Subcutaneous abdominal adipose tissue (tissue), 5 donors: ENCODE data around the gene KRT77.
A peak's percentile ranks its signal among the peaks of the same experiment; 100 is the strongest.

Experiments used
- H3K27ac ChIP-seq: one replicate; pipeline ENCODE4 v1.7.0; 2013; ENCODE audit warnings: low read depth, mild to moderate bottlenecking, inconsistent platforms, low read length, moderate library complexity
- H3K27me3 ChIP-seq, 5 donors: one replicate each; pipeline ENCODE4 v1.7.0; 2013; ENCODE audit warnings: low read length in 5 of 5, inconsistent platforms in 1 of 5; ENCODE audit not compliant: control insufficient read depth in 5 of 5, insufficient read depth in 4 of 5
- H3K36me3 ChIP-seq, 5 donors: one replicate each; pipeline ENCODE4 v1.7.0; 2013; ENCODE audit warnings: low read length in 5 of 5; ENCODE audit not compliant: control insufficient read depth in 5 of 5, insufficient read depth in 5 of 5
- H3K4me1 ChIP-seq, 5 donors: one replicate each; pipeline ENCODE4 v1.7.0; 2013; ENCODE audit warnings: low read length in 5 of 5, mild to moderate bottlenecking in 3 of 5, moderate library complexity in 1 of 5; ENCODE audit not compliant: control insufficient read depth in 5 of 5, insufficient read depth in 5 of 5
- H3K4me3 ChIP-seq, 5 donors: one replicate each; pipeline ENCODE4 v1.7.0; 2013; ENCODE audit warnings: low read length in 5 of 5, low read depth in 1 of 5
- H3K9ac ChIP-seq, 5 donors: one replicate each; pipeline ENCODE4 v1.7.0; 2013; ENCODE audit warnings: low read length in 5 of 5, mild to moderate bottlenecking in 4 of 5, moderate library complexity in 3 of 5
- H3K9me3 ChIP-seq, 5 donors: one replicate each; pipeline ENCODE4 v1.7.0; 2013; ENCODE audit warnings: low read length in 5 of 5; ENCODE audit not compliant: control insufficient read depth in 5 of 5
- donor health status: healthy.
- donor health status: healthy.
- donor health status: healthy.
- donor health status: healthy.
- donor health status: healthy.

Gene KRT77

DNA sequence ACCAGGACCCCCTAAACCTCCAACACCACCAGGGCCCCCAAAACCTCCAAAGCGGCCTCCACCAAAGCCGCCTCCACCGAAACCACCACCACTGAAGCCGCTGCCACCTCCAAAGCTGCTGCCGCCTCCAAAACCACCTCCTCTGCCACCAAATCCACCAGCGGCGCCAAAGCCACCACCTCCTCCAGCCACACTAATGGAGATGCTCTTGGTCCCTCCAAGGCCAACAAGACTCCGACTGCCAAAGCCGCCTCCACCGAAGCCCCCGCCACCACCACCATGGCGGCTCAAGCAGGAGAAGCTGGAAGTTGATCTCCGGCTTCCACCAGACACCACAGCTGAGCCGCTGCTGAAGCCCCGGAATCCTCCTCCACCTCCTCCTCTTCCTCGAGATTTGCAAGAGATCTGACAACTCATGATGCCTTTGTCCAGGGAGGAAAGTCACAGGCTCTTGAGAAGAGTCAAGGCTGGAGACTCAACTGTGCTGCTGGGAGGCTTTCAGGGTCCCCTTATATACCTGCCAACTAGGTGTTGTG is 51.5 kb downstream of the KRT77 start, which contains the start of gene KRT2:
TSS of gene KRT2 (minus strand) at position 486 of the 536 bp plus-strand sequence. CDS start at position 417, 69 bp downstream.
- peaks cover 1 to 10% (median 5%) of the 10 kb centered on the region in 5 donors for H3K4me1 ChIP-seq
- H3K9me3 ChIP-seq = peaks cover 0 to 2% (median 0%) of the 10 kb centered on the region in 5 donors
- peaks cover 3 to 10% (median 6%) of the 10 kb centered on the region in 5 donors for H3K27me3 ChIP-seq
- H3K9ac ChIP-seq = no peak within 1 kb of the TSS
- H3K27ac ChIP-seq = no peak within 1 kb of the TSS
- H3K36me3 ChIP-seq = no peaks in the 10 kb centered on the region
- H3K4me3 ChIP-seq = no peak within 1 kb of the TSS

DNA sequence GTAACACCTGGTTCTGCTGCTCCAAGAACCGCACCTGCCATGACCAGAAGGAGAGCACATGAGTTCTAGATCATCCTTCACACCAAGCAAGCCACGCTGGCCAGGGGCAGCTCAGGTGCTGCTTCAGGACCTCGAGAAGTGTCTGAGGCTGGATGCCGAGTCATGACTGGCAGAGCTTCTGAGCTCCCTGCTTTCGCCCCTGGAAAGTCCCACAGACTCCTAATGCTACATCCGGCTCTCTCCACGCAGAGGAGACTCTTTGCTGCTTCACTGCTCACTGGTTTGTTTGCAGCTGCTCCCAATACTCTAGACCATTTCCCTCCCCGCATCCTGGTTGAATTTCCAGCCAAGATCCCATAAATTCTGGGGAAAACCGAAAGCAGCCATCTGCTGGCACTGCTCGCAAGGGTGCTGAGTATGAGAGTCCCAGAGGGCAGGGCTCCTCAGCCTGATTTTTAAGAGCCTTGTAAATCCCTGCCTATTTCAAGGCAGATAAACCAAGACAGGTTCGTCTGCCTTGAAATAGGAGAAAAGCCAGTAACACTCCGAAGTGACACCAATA is 52.7 kb downstream of the KRT77 start:
- Histone ChIP-seq H3K4me3 (peak overlapping the region in 2 of 5 donors; percentile 10 to 11), H3K9me3 (peaks cover 0 to 2% (median 0%) of the 10 kb centered on the region in 5 donors), H3K27me3 (peaks cover 2 to 6% (median 3%) of the 10 kb centered on the region in 5 donors), H3K27ac (no peak overlapping the region), H3K9ac (no peak overlapping the region), H3K4me1 (peaks cover 1 to 10% (median 5%) of the 10 kb centered on the region in 5 donors), H3K36me3 (no peaks in the 10 kb centered on the region)

DNA sequence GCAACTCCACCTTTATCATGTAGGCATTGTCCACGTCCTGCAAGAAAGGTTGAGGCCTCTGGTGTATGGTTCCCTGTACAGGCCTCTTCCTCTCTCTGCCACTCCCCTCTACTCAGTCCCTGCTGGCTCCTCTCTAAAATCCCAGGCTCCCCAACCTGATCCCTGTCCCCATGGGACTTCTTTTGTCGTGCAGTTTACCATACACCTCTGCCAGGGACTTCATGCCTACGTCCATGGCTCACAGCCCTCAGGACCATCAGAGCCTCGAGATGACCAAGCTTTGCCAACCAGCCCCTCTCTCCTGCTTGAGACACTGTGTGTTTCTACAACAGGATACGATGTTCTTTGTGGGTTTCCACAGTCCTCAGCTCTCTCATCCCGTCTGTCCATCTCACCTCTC is 54.3 kb downstream of the KRT77 start:
- Histone ChIP-seq H3K27me3 (peaks cover 0 to 3% (median 0%) of the 10 kb centered on the region in 5 donors), H3K27ac (no peak overlapping the region), H3K9ac (no peak overlapping the region), H3K9me3 (peaks cover 0 to 2% (median 0%) of the 10 kb centered on the region in 5 donors), H3K4me3 (no peak overlapping the region), H3K36me3 (no peaks in the 10 kb centered on the region), H3K4me1 (peaks cover 1 to 10% (median 5%) of the 10 kb centered on the region in 5 donors)

DNA sequence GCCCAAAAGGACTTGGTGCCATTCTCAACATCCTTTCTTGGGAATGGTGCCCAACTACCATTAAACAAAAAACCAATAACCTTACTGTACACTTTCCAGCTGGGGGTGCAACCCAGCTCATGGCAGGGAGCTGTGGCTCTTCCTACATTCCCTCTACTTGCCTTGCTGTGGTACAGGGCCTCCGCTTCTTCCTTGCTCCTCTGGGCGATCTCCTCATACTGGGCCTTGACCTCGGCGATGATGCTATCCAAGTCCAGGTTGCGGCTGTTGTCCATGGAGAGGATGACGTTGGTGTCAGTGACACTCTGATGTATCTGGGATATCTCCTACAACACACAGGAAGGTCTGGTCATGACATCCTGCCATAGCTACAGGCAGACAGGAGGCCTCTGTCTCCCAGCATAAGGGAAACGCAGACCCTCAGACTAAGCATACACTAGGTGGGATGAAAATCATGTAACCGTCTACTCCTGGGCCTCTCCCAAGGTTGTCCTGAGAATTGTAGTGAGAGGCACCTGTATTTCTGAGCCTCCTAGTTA is 55.2 kb downstream of the KRT77 start:
- H3K27ac ChIP-seq = no peak overlapping the region
- H3K9me3 ChIP-seq = peaks cover 0 to 2% (median 0%) of the 10 kb centered on the region in 5 donors
- H3K4me1 ChIP-seq = peaks cover 1 to 10% (median 5%) of the 10 kb centered on the region in 5 donors
- peaks cover 0 to 12% (median 5%) of the 10 kb centered on the region in 5 donors for H3K27me3 ChIP-seq
- H3K9ac ChIP-seq = no peak overlapping the region
- H3K36me3 ChIP-seq = no peaks in the 10 kb centered on the region
- no peak overlapping the region for H3K4me3 ChIP-seq

DNA sequence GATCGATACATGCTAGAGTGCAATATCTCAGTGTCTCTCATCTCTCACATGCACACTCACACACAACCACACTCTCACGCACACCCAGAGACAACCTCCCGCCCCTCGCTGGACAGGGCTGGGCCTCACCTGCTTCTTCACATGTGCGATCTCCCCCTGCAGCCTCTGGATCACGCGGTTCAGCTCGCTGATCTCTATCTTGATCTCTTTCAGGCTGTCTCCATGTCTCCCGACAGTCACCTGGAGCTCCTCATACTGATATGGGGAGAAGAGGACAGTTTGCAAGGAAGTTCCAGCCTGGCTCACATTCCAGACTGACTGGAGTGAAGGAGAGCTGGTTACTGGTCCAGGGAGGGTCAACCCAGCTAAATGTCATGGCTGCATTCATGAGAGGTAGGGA is 55.7 kb downstream of the KRT77 start:
- H3K27ac ChIP-seq = no peak overlapping the region
- no peak overlapping the region for H3K9ac ChIP-seq
- H3K9me3 ChIP-seq = peaks cover 0 to 2% (median 0%) of the 10 kb centered on the region in 5 donors
- no peak overlapping the region for H3K4me3 ChIP-seq
- peaks cover 1 to 10% (median 5%) of the 10 kb centered on the region in 5 donors for H3K4me1 ChIP-seq
- no peaks in the 10 kb centered on the region for H3K36me3 ChIP-seq
- peaks cover 0 to 13% (median 5%) of the 10 kb centered on the region in 5 donors for H3K27me3 ChIP-seq

DNA sequence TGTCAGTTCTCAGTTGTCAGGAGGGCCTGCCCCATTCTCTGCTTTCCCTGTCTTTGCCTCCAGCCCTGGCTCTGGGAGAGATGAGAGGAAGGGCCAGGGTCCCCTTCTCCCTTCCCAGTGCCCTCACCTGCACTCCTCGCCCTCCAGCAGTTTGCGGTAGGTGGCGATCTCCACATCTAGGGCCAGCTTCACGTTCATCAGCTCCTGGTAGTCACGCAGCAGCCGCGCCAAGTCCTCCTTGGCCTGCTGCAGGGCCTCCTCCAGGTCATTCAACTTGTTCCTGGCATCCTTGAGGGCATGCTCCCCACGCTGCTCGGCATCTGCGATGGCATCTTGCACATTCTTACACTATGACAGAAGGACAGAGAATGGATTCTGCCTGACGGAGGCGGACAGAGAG is 56.7 kb downstream of the KRT77 start:
- Histone ChIP-seq H3K36me3 (no peaks in the 10 kb centered on the region), H3K9ac (no peak overlapping the region), H3K9me3 (no peaks in the 10 kb centered on the region), H3K4me1 (peaks cover 1 to 10% (median 5%) of the 10 kb centered on the region in 5 donors), H3K4me3 (no peak overlapping the region), H3K27ac (no peak overlapping the region), H3K27me3 (peaks cover 0 to 13% (median 5%) of the 10 kb centered on the region in 5 donors)

GRCh38 chr12:52645982-52646381 is 57.3 kb downstream of the KRT77 start:
- H3K9ac ChIP-seq = no peak overlapping the region
- peaks cover 1 to 9% (median 5%) of the 10 kb centered on the region in 5 donors for H3K4me1 ChIP-seq
- H3K9me3 ChIP-seq = no peaks in the 10 kb centered on the region
- no peak overlapping the region for H3K4me3 ChIP-seq
- H3K27me3 ChIP-seq = peaks cover 0 to 13% (median 5%) of the 10 kb centered on the region in 5 donors
- no peaks in the 10 kb centered on the region for H3K36me3 ChIP-seq
- no peak overlapping the region for H3K27ac ChIP-seq

DNA sequence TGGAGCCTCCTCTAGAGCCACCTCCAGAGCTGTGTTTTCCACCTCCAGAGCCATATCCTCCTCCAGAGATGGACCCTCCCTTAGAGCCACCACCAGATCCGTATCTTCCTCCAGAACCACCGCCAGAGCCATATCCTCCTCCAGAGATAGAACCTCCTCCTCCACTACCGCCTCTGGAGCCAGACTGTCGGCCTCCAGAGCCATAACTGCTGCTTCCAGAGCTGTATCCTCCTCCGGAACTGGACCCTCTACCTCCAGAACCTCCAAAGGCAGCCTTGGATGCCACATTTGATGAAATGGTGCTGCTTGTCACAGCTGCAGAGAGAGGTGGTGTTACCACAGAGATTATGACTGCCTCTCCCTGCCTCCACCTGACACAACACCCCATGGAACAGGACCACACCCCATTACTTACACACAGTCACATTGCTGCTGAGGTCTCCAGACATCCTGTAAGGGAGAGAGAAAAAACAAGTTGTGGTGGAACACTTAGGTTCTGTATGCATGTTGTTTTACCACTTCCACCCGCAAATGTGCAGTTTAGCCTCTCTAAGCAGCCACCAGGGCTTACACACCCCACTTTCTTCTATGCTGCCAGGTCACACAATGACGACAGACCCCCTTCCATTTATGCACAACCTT is 58.1 kb downstream of the KRT77 start:
- H3K27ac ChIP-seq = no peak overlapping the region
- H3K4me1 ChIP-seq = peaks cover 0 to 2% (median 0%) of the 10 kb centered on the region in 5 donors
- H3K9ac ChIP-seq = no peak overlapping the region
- H3K36me3 ChIP-seq = no peaks in the 10 kb centered on the region
- no peak overlapping the region for H3K4me3 ChIP-seq
- H3K9me3 ChIP-seq = no peaks in the 10 kb centered on the region
- H3K27me3 ChIP-seq = peaks cover 0 to 13% (median 5%) of the 10 kb centered on the region in 5 donors

DNA sequence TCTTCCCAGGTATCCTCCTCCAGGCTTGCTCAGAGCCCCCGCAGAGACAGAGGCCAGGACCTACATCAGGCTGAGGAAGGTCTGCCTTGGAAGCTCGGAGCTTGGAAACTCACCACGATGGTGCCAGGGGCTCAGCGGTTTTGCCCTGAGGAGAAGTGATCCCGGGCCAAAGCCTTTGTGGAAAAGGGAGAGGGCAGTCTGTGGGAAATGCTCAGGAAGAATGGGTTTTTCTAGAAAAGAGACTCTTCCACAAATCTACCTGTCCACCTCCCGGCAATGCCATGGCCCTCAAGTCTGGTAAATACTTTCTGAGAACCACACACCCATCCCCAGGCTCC is 59.3 kb downstream of the KRT77 start:
- Histone ChIP-seq H3K9me3 (no peaks in the 10 kb centered on the region), H3K27ac (no peak overlapping the region), H3K27me3 (peaks cover 0 to 13% (median 5%) of the 10 kb centered on the region in 5 donors), H3K36me3 (no peaks in the 10 kb centered on the region), H3K4me3 (no peak overlapping the region), H3K4me1 (no peaks in the 10 kb centered on the region), H3K9ac (no peak overlapping the region)
